ENCODE results near the gene ADAMTS17.

The ADAMTS17 gene

DNA sequence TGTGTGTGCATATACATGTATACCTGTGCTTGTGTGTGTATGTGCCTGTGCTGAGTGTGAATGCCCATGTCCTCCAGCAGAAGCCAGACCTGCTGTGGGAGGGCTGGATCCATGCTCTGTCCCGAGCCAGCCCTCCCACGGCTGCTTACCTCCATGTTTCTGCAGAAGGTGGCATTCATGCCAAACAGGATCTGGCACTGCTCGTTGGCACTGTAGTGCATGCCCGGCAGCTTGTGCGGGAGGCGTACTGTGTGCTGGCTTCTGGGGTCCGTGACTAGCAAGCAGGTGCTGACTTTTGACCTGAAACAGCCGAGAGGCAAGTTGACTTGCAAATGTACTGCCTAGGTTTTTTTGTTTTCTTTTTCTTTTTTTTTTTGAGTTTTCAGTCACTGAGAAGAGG is 189.3 kb downstream of the ADAMTS17 start:
- no peak for DNase-seq (ENCODE audit: low read depth)
- no peak overlapping the region for H3K4me3 ChIP-seq (ENCODE audit: low read depth, low read length)
- TF ChIP-seq, protein P1, sequence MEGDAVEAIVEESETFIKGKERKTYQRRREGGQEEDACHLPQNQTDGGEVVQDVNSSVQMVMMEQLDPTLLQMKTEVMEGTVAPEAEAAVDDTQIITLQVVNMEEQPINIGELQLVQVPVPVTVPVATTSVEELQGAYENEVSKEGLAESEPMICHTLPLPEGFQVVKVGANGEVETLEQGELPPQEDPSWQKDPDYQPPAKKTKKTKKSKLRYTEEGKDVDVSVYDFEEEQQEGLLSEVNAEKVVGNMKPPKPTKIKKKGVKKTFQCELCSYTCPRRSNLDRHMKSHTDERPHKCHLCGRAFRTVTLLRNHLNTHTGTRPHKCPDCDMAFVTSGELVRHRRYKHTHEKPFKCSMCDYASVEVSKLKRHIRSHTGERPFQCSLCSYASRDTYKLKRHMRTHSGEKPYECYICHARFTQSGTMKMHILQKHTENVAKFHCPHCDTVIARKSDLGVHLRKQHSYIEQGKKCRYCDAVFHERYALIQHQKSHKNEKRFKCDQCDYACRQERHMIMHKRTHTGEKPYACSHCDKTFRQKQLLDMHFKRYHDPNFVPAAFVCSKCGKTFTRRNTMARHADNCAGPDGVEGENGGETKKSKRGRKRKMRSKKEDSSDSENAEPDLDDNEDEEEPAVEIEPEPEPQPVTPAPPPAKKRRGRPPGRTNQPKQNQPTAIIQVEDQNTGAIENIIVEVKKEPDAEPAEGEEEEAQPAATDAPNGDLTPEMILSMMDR (IDR thresholded peaks at IDR 0.05; ENCODE audit: low read depth, low read length, missing control alignments) = no peak

DNA sequence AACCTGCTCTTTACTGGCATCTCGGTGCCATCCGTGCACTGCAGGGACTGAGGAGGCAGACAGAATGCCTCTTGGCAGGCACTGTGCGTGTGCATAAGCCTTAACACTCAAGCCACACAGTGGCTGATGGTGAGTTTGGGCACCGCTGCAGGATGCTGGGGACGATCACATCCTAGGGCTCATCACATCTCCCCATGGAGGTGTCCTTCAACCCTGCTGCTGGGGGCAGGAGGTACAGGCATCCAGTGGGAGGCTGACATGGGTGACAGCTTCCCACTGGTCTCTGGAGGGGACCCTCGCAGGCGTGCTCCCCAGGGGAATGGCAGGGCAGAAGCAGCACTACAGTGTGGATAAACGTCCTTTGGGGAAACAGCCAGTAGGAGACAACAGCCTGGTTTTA is 190.9 kb downstream of the ADAMTS17 start:
- H3K4me3 ChIP-seq (ENCODE audit: low read depth, low read length) = no peak overlapping the region
- TF ChIP-seq, protein P1 (IDR thresholded peaks at IDR 0.05; ENCODE audit: low read depth, low read length, missing control alignments) = no peak
- DNase-seq (ENCODE audit: low read depth) = no peak

DNA sequence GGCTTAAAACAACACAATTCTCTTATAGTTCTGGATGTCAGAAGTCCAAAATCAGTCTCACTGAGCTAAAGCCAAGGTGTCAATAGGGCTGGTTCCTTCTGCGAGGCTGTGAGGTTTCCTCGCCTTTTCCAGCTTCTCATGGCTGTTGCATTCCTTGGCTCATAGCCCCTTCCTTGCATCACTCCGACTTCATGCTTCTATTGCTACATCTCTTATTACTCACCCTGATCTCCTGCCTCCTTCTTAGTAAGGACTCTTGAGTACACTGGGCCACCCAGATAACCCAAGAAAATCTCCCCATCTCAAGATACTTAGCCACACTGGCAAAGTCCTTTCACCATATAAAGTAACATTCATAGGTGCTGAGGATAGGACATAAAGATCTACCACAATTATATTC is 193.9 kb downstream of the ADAMTS17 start:
- no peak for DNase-seq (ENCODE audit: low read depth)
- H3K4me3 ChIP-seq (ENCODE audit: low read depth, low read length) = no peak overlapping the region
- TF ChIP-seq, protein P1 (IDR thresholded peaks at IDR 0.05; ENCODE audit: low read depth, low read length, missing control alignments) = no peak

DNA sequence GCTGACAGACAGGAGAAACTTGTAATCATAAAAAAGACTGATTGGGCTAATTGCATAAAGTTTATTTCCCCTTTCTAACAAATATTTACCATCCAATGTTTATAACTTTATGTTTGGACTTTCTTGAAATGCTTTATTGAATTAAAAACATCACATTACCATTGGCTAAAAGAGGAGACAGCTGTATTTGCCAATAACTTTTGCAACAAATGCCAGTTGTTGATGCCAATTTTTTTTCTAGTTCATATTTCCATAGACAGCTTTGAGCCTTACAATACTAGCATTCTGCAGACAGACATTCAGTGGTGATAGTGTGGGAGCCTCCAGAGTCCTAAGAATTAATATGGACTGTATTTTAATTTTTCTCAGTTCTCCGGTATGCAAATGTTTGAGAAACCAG is 198.4 kb downstream of the ADAMTS17 start:
- TF ChIP-seq, protein P1 (IDR thresholded peaks at IDR 0.05; ENCODE audit: low read depth, low read length, missing control alignments) = no peak
- DNase-seq (ENCODE audit: low read depth) = no peak
- H3K4me3 ChIP-seq (ENCODE audit: low read depth, low read length) = no peak overlapping the region

DNA sequence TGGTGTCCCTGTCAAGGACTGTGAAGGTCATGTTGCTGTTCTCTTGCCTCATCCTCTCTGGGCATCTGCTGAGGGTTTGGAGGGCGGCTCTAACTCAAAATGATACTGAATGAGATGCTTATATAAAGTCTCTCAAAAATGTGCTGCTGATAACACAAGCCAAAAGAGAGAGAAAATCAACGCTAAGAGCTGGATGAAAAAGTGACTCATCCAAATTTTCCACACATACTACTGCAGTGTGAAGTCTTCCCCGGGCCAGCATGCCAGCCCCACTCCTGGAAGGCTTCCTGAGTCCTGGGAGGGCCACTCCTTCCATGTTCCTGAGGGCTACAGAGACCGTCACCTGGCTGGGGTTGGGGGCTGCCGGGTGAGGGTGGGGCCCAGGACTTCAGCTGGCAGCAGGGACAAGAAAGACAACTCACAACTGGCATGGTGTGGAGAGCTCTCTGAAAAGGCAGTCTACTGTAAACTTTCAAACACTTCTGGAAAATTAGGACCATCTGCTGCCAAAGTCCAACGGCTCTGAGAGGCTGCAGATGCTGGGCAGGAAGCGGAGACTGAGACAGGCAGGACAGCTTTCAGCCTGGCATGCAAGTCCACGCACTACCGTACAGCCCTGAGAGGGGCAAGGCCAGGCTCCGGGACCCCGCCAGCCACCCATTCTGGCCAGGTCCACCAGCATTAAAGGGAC is 200.3 kb downstream of the ADAMTS17 start:
- no peak for DNase-seq (ENCODE audit: low read depth)
- H3K4me3 ChIP-seq (ENCODE audit: low read depth, low read length) = no peak overlapping the region
- TF ChIP-seq, protein P1 (IDR thresholded peaks at IDR 0.05; ENCODE audit: low read depth, low read length, missing control alignments) = no peak

DNA sequence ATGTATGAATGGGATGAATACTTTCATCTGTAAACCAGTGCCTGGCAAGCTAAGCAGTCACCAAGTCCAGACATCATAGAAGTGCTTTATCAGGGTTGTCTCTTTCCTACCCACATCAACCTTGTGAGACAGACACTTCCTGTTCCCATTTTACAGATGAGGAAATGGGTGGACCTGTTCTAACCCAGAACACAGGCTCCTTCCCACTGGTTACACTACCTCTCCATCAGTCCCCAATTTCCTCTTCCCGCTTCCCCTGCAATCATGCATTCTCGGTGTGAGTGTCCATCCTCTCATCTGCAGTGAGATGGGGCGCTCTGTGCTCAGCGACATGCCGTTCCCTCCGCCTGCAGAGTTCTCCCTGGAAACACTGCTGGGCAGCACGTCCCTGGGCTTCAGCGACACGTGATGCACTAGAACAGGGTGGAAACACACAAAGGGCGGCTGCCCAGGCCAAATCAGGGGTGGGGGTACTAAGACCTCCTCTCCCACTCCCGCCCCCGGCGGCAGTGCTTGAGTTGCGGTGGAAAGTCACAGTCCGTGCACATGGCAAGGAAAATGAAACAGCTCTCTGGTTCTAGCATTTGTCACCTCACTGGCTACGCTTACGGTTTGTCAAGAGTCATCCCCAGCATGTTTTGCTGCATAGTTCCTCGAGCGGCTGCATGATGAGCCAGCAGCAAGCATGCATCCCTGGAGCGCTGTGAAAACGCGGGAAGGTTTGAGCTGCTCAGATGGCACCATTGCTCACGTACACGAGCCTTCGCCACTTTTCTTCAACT is 201.1 kb downstream of the ADAMTS17 start:
- TF ChIP-seq, protein P1 (IDR thresholded peaks at IDR 0.05; ENCODE audit: low read depth, low read length, missing control alignments) = no peak
- no peak for DNase-seq (ENCODE audit: low read depth)
- no peak overlapping the region for H3K4me3 ChIP-seq (ENCODE audit: low read depth, low read length)

Measured in GM12864 (cell line).